ENCODE data around the gene CNGA1.
"Not testable (repeated sequence)": the region's sequence is repeated elsewhere in the genome, so short reads cannot be mapped to it uniquely, and the experiment has no call there.

The CNGA1 gene

GRCh38 chr4:47945930-47946726, 70.4 kb downstream of the CNGA1 start:
- no peak for DNase-seq

- DNase-seq, result no peak
Measured at GRCh38 chr4:47942081-47942819, 74.2 kb downstream of the CNGA1 start.

- no peak for DNase-seq
Measured at GRCh38 chr4:47939456-47939855, 77.0 kb downstream of the CNGA1 start.

DNA sequence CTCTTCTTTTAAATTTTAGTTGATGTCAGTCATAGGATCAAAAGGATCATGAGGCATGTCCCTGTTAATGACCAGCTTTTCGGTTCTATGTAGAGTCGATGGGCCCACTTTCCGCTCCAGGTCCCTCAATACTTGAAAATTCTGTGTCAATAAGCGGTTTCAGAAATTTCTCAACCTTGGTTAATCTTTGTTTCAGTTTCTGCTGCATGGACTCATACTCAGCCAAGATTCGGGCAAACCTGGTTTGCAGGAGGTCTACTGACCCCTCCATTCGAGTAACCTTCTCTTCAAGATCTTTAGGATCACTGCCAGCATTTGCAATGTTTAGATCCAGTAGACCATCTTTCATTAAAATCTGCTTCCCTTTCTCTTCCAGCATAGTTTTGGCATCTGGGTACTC, 80.1 kb downstream of the CNGA1 start:
- DNase-seq, result no peak

- DNase-seq, result no peak
Measured at GRCh38 chr4:47933840-47934239, 82.6 kb downstream of the CNGA1 start.

- no peak for DNase-seq
Measured at GRCh38 chr4:47930971-47931804, 85.3 kb downstream of the CNGA1 start.

DNA sequence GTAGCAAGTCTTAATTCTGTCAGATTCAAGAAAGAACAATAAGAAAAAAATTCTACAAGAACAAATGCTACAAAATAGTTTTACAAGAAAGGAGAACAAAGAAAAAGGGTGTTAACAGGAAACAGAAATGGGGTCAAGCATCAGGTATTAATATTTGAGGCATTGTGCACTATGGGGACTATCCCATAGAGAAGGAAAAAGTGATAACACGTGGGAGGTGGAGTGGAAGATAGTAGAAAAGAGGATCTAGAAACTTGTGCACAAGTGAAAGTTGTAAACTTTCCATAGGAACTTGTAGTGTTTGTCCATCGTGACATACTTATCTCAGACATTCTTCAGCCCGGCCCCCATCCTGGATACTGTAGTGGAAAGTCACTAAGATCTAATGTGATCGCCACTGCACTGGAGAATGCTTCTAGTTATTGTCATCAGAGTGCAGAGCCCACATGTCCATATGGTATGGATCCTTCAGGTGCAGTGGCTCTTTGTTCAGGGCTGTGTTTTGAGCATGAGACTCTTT, 86.7 kb downstream of the CNGA1 start:
- no peak for DNase-seq

GRCh38 chr4:47926667-47927258, 89.7 kb downstream of the CNGA1 start:
- no peak for DNase-seq

DNA sequence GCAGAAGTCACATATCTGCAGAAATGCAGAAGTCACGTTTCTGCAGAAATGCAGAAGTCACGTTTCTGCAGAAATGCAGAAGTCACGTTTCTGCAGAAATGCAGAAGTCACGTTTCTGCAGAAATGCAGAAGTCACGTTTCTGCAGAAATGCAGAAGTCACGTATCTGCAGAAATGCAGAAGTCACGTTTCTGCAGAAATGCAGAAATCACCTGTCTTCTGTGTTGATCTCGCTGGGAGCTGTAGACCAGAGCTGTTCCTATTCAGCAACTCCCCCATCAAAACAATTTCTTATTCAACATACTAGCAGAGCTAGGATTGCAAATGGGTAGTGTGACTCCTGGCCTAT, 93.2 kb downstream of the CNGA1 start:
- DNase-seq, result not testable (repeated sequence)

GRCh38 chr4:47922436-47923260, 93.8 kb downstream of the CNGA1 start:
- not testable (repeated sequence) for DNase-seq

DNA sequence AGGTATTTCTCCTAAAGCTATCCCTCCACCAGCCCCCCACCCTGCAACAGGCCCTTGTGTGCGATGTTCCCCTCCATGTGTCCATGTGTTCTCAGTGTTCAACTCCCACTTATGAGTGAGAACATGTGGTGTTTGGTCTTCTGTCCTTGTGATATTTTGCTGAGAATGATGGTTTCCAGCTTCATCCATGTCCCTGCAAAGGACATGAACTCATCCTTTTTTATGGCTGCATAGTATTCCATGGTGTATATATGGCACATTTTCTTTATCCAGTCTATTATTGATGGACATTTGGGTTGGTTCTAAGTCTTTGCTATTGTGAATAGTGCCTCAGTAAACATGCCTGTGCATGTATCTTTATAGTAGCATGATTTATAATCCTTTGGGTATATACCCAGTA, 99.3 kb downstream of the CNGA1 start:
- DNase-seq, result not testable (repeated sequence)

DNA sequence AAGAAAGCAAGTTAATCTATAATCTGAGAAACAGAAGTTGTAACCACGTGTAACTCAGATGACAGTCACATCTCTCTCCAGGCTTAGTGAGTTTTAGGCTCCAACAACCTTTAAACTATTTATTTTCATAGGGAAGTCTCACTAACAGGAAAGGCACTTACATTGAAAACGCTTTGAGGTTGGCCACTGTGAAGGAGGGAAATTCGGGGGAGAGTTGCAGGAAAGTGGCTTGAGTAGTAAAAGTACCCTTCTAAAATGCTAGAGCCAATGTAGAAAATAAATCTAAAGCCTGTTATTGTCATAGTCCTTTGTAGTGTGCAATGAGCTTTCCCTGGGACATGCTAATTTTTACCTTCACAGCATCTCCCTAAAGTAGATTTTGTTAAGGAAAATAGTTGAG, 101.1 kb downstream of the CNGA1 start:
- DNase-seq, result no peak

GRCh38 chr4:47914926-47915237, 101.6 kb downstream of the CNGA1 start:
- DNase-seq, result no peak

DNA sequence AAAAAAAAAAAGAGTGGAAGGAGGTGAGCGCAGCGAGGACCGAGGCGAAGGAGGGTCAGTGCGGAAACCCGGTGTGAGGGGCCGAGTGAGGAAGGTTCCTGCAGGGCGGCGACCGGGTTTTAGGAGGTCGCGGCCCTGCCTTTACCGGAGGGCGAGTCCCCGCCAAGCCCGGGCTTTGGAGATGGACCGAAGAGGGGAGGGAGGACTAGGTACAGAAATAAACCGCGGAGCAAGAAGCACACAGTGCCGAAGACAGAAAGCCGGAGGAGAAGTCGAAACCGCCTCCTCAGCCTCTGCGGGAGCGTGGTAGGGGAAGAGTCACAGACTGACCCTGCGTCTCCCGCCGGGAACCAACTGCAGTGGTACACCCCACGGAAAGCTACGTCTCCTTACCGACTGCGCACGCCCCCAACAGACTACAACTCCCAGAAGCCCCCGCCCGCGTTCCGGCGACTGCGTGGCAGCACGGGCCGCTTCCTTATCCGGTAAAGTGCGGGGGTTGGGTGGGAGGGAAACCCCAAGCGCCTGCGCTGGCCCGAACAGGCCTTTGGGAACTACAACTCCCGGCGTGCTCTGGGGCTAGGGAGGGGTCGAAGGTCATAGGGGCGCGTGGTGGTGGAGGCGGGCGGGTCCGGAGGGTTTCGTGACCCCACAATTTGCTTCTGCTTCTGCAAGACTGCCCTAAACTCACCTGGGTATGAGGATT, 102.1 kb downstream of the CNGA1 start, which contains the start of gene NFXL1:
Gene NFXL1 (minus strand): TSS at position 364 of the 706 bp plus-strand sequence. CDS start 380 bp downstream, outside the sequence.
- peak; percentile 84 for DNase-seq

DNA sequence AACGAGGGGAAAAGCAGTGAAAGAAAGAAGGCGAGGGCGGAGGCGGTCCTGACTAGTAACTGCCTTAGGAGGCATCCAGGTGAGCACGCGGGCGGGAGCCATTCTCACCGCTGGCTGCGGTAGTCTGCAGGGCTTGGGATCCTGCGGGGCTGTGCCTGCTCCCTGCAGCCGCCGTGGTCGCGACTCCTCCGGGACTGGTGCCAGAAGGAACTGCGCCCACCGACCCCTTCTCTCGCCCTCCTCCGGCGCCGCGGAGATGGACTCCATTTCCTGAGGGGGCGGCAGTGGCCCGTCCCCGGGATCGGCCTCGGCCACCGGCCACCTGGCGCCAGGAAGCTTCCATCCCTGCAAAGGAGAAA, 102.6 kb downstream of the CNGA1 start:
- DNase-seq, result no peak

DNA sequence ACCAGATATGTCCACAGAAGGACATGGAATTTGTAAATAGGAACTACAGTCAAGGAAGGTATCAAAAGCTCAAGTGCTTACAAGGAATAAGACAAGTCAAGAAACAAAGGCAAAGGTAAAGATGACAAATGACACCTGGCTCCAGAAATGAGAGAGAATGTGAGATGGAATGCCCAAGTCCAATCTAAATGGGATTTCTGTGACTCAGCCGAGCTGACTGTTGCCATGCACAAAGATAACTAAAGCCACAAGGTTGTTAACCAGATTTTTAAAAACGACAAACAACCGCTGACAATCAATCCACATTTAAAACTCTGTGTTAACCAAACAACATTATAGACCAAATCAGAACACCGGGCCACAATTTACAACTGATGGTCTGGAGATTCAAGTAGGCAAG, 103.2 kb downstream of the CNGA1 start:
- no peak for DNase-seq

DNA sequence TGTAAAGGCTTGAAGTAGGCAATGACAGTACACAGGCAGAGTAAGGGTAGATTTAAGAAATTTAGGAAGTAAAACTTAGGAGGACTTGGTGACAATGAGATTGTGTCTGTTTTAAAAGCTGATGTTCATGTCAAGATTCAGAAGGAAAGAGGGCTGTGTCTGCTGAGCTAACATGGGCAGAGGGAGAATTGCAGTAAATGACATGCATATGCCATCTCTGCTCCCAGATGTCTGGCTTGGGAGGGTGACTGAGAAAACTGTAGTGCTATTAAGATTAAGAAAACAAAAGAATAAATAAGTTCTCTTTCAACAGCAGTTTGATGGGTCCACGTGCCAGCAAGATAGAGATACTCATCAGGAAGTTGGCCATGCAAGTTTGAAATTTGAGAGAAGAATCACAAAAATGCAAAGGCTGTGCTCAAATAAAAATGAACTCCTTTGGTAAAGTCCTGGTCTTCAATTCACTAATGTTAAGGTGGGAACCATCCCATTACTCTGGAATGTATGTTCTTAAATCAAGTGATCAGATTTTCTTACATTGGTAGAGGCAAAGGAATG, 109.3 kb downstream of the CNGA1 start:
- no peak for DNase-seq

DNA sequence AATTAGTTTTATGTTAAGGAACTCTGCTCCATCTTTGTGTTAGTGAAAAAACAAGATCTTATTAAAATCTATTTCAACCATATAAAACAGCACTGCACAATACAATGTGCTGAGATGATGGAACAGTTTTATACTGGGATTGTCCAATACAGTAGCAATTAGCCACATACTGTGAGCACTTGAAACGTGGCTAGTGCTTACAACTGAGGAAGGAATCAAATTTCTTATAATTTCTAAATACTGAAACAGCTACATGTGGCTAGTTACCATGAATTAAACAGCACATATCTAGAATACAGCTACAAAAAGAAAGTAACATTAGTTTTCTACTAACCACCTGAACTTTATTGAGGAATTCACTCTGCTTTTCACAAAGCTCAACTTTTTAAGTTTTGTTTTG, 116.8 kb downstream of the CNGA1 start:
- DNase-seq, result no peak

GRCh38 chr4:47891928-47892327, 124.6 kb downstream of the CNGA1 start:
- DNase-seq, result no peak

Data from NCI-H2171 (cell line).